ENCODE results near the gene TMEM225B. TPM values are rescaled to one million over a fixed set of nuclear protein-coding genes. Genes with fewer than 3 reads are reported as not detected.

TMEM225B gene
- total RNA-seq, 1 donor, result 0.43 TPM

DNA sequence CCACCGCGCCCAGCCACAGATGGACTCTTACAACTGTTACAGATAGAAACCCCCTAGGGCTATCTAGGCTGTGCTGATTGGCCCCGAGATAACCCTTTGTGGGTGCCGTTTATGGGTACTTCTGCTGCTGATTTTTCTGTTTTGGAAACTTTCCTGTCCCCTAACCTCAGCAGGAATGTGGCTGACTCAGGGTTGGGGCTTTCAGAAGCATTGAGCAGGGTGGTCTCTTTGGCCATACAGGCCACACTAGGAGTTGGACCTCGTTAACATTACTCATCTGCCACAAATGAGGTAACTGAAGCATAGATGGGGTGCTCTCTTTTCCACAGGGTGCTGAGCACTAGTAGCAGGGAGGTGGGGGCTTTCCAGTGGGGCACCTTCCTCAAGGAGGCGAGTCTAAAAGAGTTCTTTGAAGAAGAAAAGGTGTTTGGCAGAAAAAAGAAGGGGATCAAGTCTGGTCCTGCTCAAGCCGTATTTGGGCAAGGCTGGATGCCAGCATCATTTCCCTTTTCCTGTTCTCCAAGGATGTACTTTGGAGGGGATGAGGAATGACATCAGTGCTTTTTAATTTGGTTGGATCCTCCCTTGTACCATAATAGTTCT, 25.1 kb downstream of the TMEM225B start:
- TF ChIP-seq, protein P1, sequence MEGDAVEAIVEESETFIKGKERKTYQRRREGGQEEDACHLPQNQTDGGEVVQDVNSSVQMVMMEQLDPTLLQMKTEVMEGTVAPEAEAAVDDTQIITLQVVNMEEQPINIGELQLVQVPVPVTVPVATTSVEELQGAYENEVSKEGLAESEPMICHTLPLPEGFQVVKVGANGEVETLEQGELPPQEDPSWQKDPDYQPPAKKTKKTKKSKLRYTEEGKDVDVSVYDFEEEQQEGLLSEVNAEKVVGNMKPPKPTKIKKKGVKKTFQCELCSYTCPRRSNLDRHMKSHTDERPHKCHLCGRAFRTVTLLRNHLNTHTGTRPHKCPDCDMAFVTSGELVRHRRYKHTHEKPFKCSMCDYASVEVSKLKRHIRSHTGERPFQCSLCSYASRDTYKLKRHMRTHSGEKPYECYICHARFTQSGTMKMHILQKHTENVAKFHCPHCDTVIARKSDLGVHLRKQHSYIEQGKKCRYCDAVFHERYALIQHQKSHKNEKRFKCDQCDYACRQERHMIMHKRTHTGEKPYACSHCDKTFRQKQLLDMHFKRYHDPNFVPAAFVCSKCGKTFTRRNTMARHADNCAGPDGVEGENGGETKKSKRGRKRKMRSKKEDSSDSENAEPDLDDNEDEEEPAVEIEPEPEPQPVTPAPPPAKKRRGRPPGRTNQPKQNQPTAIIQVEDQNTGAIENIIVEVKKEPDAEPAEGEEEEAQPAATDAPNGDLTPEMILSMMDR (IDR thresholded peaks at IDR 0.05; ENCODE audit: insufficient read depth, low read depth, low read length), result no peak
- no peak overlapping the region for H3K4me3 ChIP-seq (ENCODE audit: low read depth, low read length)
- DNase-seq (ENCODE audit: low read depth), result no peak

DNA sequence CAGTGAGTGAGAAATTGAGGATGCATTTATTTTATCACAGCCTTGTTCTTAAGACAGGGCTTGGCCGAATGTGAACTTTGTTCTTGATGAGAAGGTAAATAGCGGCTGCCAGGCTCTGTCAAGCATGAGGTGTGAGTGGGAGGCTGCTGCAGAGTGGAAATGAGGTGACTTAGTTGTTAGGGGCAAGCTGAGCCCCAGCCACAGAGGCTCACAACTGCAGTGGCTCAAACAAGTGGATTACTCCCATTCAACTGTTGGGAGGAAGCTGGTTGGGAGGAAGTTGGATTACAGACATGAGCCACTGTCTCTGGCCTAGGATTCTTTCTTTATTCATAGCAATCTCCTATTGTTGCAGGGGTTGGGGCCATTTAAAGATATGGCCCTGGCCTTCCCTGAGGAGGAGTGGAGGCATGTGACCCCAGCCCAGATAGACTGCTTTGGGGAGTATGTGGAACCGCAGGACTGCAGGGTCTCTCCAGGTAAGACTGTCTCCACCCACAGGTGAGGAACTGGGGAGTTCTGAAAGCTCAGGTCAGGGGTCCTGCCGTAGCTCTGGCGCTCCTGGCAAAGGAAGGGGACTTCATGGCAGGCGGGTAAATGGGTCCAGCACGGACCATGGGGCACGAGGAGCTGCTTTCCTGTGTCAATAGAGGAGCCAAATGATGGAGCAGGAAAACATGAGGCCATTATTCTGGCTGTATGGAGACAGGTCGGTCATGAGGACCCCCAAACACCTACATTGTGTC, 25.8 kb downstream of the TMEM225B start:
- DNase-seq (ENCODE audit: low read depth), result no peak
- no peak overlapping the region for H3K4me3 ChIP-seq (ENCODE audit: low read depth, low read length)
- TF ChIP-seq, protein P1 (IDR thresholded peaks at IDR 0.05; ENCODE audit: insufficient read depth, low read depth, low read length), result no peak

DNA sequence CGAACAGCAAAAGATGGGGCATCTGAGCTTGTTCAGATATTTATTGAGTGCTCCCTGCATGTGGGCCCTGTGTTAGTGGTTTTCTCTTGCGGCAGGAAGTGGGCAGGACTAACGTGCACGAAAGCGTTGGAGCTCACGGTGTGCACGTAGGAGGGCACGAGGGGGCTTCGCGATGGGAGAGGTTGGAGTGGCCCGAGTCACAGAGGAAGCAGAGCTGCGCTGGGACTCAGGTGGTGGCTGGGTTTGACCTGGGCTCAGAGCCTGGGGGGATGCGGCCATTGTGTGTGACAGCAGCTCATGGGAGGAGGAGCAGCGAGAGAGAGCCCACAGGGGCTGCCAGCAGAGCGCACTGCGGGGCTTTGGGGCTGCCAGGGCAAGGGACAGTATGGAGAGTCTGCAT, 26.4 kb downstream of the TMEM225B start:
- TF ChIP-seq, protein P1 (IDR thresholded peaks at IDR 0.05; ENCODE audit: insufficient read depth, low read depth, low read length), result no peak
- H3K4me3 ChIP-seq (ENCODE audit: low read depth, low read length), result no peak overlapping the region
- DNase-seq (ENCODE audit: low read depth), result no peak

DNA sequence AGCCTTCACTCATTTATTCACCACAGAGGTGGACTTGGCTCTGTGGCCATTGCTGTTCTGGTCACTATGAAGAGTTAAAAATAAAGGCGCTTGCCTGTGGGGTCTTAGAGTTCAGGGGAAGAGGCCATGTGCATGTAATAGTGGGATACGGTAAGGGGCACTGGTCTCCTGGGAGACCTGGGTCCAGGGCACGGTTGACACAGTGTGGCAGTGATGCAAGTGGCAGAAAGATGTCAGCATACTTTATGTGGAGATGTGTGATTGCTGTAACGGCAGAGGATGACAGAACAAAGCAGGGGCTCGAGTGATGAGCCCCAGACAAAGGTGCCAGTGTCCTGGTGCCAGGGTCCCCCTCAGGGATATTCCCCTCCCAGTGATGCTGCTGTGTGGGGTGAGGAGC, 27.3 kb downstream of the TMEM225B start:
- DNase-seq (ENCODE audit: low read depth), result no peak
- TF ChIP-seq, protein P1 (IDR thresholded peaks at IDR 0.05; ENCODE audit: insufficient read depth, low read depth, low read length), result no peak
- H3K4me3 ChIP-seq (ENCODE audit: low read depth, low read length), result no peak overlapping the region

DNA sequence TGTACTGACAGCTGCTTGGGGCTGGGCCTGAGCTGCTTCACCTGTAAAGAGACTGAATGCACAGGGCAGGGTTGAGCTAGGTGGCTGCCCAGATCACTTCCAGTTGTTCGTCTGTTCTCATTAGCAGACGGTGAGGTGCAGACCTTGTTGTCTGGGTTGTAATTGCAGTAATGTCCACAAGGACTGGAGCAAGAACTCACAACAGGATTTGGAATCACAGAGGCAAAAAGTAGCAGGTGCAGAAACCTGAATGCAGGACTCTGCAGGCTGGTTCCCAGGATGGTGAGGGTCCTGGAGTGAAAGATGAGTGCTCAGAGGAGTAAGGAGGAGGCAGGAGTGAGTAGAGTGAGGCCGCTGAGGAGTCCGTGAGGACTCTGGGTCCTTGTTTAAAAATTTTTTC, 27.9 kb downstream of the TMEM225B start:
- DNase-seq (ENCODE audit: low read depth), result no peak
- TF ChIP-seq, protein P1 (IDR thresholded peaks at IDR 0.05; ENCODE audit: insufficient read depth, low read depth, low read length), result no peak
- no peak overlapping the region for H3K4me3 ChIP-seq (ENCODE audit: low read depth, low read length)

DNA sequence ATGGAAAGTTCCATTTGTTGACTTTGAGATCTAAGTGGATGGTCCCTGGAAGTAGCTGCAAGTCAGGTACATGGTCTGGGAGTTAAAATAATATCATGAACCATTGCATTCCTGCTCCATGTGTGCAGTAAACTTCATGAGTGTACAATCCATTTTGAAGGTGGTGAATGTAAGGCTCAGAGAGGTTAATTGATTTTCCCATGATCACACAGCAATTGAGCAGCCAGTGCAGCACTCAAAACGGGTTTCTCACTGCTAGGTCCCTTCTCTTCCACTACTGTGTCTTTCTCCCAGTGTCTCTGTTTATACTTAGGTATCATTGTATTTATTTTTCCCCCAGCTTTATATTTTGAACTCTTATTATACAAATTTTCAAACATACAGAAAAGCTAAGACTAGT, 28.6 kb downstream of the TMEM225B start:
- no peak for DNase-seq (ENCODE audit: low read depth)
- H3K4me3 ChIP-seq (ENCODE audit: low read depth, low read length), result no peak overlapping the region
- TF ChIP-seq, protein P1 (IDR thresholded peaks at IDR 0.05; ENCODE audit: insufficient read depth, low read depth, low read length), result no peak
